HG03060 (cell line): ENCODE data around the gene GLUL.
"Not testable (repeated sequence)": the region's sequence is repeated elsewhere in the genome, so short reads cannot be mapped to it uniquely, and the experiment has no call there.

Experiments
- ATAC-seq: cut with Tn5 transposase; IDR thresholded peaks from one replicate; pipeline ENCODE4 v1.9.1; 2021; ENCODE audit warnings: low read depth, moderate number of reproducible peaks; ENCODE audit not compliant: unreplicated experiment

Gene GLUL

DNA sequence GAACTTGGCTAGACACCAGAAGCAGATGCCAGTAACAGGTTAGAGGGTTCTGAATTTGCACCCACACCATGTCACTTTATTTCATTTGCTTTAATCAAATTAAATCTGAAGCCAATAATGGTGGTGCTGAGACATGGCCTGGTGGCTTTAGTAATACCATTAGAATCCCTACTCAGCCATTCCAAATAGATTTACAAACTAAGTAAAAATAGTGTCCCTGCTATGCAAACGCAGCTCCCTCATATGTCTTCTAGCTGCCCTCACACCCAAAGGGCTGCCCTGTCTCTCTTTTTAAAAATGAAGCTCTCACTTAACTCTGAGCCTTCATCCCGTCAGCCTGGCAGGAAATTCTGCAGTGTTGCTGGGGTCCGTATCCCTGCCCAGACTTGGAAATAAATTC, 21.1 kb downstream of the GLUL start:
- no peak for ATAC-seq

DNA sequence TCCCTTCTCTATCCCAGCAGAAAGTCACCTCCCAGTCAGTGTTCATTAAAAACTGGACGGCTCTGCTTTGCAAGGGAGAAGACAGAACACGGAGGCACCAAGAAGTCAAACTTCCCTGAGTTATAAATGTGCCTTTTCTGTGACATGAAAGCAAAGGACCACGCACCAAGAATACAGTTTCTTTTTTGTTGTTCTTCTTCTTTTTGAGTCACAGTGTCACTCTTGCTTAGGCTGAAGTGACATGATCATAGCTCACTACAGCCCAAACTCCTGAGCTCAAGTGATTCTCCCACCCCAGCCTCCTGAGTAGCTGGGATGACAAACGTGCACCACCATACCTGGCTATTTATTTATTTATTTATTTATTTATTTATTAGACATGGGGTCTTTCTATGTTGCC, 22.7 kb downstream of the GLUL start:
- no peak for ATAC-seq

DNA sequence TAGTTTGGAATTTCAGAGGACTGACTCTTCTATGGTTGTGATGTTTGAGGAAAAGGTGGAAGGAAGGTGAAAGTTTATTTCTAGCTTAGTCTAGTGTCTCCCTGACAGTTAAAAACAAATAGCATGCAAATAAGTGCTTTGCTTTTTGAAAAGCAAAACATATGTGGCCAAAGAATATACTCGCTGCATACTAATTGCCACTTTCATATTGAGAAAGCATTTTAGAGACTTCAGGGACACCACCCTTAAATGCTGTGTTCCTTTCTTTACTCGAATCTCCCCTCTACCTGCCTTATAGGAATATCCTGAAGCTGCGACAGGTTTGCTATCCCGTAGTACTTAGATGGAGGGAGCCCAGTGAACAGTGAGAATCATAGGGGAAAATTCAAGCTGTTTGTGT, 23.2 kb downstream of the GLUL start:
- no peak for ATAC-seq

DNA sequence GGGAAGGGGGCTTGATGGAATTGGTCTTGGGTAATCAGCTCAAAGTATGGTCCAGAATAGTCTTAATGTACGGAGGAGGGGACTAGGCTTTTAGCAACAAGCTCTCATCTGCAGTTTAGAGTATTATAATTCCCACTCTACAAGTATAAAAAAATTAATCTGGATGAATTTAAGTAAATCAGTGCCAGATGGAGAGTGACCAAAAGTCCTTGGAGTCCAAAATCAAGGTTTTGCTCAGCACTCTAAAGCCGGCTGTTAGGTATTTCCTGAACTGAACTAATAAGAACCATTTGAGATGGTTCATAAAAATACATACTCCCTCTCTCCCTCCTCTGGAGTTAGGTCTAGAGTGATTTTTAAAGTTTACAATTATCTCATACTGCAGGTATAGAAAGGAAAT, 23.7 kb downstream of the GLUL start:
- ATAC-seq: no peak

DNA sequence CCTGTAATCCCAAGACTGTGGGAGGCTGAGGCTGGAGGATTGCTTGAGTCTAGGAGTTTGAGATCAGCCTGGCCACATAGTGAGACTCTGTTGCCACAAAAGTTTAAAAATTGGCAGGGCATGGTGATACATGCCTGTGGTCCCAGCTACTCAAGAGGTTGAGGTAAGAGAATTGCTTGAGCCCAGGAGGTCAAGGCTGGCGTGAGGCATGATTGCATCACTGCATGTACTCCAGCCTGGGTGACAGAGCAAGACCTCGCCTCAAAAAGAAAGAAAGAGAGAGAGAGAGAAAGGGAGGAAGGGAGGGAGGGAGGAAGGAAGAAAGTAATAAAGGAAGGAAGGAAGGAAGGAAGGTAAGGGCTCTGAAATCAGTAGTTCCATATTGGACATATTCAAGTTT, 25.0 kb downstream of the GLUL start:
- ATAC-seq: no peak

DNA sequence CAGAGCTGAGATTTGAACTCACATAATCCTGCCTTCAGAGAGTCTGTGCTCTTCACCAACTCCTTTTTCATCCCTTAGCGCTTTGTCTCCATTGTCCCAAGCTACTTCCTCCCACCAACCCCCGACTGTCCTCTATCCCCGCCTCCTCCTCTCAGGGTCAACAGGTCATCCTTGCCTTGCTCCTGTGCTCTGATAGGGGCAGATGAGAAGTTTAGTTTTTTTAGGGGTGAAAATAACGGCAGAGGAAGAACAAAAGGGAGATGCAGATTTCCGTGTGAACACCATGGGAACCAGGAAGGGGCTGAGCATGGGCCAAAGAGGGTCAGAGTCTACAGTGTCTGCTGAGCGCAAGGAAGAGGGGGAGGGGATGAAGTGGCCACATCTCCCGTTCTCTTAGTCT, 31.9 kb downstream of the GLUL start:
- no peak for ATAC-seq

DNA sequence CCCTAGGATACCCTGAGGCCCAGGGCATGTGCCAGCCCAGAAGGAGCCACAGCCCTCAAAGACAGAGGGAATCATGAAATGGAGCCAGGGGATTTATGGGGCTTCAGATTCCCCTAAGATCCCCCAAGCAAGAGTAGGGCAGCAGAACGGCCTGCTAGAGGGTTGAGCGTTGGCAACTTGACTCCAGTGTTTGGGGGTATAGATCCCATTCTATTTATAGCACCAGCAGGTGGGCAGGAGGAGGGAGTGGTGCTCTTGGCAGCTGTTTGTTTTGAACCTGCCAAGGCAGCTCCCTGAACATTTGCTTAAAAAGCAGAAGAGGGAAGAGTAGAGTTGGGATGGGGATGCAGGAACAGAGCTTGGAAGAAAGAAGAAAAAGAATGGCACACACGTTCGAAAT, 33.7 kb downstream of the GLUL start:
- ATAC-seq: no peak

DNA sequence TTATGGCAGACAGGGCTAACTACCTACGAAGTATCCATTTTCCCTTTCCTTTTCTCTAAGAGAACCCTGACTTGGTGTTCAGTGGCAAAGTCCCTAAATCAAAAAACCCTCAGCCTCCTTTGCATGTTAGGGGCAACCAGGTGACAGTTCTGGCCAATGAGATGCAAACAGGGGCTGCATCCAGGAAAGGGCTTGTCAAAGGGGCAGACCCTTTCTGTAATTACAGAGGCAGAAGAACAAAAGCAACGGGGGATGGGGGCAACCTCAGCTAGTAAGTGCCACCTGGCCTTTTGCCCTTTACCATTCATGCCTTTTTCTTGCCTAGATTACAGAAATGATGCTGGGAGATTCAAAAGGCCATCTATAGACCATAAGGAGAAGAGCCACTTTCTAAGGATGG, 34.4 kb downstream of the GLUL start:
- no peak for ATAC-seq

DNA sequence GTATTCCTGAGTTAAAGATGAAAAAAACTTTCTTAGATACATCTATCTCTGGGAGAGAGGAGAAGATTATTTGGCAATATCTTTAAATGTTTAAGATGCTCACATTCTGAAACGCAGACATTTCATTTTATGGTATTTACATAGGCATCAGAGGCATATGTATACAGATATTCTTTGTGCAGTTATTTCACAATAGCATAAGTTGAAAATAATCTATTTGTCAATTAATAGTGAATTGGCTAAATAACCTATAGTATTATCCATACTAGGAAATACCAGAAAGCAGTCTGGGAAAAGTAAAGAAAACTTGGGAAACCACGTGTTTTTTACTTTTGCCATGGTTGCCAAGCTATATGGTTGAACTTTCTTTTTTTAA, 35.9 kb downstream of the GLUL start:
- no peak for ATAC-seq

DNA sequence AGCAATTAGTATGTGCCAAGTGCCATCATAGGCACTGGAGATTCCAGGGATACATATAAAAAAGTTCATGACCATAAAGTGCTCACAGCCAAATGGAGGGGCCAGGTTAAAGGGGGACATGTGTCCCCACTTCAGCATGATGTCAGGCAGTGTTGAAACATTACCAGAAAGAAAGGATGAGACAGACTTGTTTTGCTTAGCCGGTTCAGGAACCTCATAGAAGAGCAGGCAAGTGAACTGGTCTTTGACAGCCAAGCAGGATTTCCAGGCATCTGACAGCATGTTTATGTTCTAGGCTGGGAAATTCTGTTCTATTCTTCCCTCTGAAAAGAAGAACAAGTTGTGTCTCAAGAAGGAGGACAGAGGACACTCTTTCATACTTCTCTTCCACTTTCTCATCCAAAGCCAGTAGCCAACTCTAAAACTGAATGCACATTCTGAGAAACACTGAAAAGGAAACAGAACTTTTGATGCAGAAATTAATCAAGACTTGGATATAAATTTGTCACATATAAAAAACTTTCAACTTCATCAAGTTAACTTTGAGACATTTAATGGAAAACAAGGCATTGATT, 39.7 kb downstream of the GLUL start:
- no peak for ATAC-seq

DNA sequence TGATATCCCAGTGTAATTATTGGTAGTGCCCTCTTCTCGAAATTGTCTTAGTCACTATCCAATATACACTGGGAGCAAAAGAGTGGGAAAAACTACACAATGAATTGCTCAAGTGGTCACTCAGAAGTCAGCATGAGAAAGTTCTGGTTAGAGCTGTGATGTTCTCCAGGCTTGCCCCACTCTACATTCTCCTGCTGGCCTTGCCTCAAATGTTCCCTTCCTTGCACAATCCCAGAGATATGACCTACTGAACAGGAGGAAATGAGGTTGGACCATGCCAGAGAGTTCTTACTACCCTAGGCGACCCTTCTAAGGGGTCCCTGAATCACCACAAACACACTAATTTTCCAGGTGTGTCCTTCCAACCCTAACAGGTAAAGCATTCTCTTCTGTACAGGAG, 40.8 kb downstream of the GLUL start:
- ATAC-seq: no peak

DNA sequence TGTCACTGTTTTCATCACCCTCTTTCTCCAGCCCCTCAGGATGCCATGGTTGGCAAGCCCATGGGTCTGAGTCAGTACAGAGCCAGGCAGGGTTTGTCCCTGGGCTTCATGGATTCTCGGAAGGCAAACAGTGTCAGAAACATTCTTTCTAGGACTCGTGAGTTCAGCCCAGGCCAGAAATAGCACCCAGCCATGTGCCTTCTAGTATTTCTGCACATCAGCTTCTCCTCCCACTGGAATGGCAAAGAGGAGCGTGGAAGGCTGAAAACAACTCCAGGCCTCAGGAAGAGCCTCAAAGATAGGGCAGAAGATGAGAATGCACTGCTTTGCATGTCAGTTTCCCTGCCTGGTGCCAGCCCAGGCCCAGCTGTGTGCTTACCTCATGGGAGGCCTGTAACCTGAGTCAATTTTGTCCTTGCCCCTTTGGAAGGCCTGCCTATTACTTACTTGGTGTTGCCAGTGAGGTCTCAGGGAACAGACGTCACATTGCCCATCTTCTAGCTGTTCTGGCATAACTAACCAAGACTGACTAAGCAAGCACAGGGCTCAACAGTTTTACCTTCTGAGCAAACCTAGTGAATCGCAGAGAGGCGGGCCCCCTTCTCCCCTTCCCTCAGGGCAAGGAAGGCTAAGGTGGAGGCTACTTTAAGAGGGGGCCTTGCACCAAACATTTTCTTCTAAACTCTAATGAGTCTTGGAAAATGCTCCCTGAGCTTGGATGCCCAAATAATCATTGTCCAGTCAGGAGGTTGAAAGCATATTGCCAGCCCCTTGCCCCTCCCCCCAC, 42.4 kb downstream of the GLUL start:
- ATAC-seq: no peak

DNA sequence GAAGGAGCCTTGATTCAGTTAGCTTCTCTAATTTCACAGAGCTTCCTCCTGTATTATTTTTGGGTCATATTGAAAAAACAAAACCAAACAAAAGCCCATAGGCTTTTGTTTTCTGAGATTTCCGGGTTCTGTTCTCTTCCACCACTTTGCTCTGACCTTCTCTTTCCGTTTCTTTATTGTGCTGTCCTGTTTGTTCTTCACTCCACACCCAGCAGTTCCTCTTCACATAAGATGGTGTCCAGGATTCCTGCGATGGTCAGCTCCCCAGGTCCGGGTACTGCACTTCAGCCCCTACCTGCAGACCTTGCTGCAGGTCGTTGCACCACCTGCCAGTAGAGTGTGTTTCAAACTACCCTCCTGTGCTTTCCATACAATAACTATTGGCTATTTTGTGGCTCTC, 44.6 kb downstream of the GLUL start:
- ATAC-seq: no peak

DNA sequence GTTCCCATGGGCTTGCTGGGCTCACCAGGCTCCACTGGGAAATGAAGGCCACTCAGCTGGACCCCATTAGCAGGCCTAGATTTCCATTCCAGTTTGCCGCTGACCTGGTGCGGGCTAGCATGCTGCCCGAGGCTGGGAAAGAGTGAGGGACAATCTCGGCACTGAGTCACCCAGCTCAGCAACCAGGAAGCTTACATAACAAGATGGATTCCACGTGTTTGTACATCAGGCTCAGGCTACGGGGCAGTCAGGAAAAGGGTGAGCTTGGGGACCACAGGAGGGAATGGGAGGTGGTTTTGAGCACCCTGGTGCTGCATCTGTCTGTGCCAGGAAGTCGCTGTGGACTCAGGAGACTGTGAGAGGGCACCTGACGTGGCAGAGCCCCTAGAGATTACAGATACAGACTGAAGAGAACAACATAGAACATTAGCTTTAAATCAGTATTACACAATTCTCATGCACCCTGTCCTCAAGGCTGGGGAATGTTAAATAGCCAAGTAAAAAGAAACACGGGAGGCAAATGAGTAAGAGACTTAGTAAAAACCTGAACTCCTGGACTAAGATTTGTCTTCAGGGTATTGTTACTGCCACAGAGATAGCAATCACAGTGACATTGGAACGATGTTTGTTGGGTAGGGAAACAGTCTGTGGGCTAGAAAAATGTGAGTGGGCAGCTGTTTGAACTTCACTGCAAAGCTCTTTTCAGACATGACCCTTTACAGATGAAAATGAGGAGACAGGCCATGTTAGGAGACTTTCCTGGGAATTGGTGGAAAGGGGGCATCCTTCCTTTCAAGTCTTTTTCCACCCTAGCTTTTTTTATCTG, 51.1 kb downstream of the GLUL start:
- ATAC-seq: no peak

DNA sequence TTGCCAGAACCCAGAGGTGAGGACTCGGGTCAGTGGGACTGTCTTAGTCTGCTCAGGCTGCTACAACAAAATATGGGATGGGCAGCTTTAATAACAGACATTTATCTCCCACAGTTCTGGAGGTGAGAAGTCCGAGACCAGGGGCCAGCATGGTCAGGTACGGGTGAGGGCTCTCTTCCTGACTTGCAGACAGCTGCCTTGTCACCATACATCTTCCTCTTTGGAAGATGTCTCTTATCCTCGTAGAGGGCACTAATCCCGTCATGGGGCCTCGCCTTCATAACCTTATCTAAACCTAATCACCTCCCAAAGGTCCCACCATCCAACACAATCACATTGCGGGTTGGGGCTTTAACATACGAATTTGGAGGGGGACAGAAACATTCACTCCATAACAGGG, 51.9 kb downstream of the GLUL start:
- no peak for ATAC-seq

DNA sequence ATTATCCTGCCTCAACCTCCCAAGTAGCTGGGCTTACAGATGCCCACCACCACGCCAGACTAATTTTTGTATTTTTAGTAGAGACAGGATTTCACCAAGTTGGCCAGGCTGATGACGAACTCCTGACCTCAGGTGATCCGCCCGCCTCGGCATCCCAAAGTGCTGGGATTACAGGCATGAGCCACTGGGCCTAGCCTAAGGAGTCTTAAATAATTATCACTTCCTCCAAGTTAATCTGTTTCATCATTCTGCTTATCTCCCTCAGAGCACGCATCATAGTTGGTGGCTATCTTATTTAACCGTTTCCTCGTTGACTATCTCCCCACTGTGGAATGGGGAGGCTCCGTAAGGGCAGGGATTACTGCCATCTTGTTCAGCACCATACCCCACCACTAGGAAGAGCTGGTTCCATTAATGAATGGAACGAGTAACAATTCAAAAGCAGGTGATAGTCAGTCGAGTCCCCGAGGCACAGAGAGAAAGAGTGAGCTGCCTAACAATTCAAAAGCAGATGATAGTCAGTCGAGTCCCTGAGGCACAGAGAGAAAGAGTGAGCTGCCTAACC, 52.7 kb downstream of the GLUL start:
- ATAC-seq: no peak

DNA sequence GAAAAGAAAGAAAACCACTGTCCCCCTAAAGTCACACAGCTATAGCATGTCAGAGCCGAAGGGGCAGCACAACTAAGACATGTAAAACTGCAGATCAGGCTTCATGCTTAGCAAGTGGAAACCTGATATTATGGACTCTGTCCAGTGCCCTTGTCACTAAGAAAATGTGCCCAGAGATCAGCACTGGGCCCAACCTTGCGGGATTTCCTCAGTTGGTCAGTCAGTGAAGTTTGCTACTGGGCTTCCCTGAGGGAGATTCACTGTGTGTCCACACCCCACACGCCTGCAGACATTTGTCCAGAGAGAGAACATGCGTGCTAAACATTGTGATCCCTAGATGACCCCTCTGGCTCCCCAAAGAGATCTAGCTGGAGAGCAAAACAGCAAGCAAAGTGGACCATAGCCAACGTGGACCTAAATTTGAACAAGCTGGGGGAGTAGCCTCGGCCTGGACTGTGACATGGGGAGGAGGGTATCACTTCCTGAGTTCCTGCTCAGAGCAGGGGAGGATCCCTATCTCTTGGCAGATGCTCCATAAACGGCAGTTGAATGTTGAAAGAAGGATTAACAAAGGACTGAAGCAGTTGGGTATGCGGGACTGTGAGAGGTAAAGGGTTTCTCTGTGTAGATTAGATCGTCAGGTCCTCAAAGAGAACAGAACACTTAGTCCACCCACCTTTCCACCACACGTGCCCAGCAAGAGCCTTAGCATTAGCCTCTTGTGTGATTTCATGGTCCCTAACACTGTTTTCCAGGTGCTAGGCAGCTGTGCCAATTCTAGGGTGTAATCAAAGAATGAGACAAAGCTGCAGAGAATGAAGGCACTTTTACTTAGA, 53.6 kb downstream of the GLUL start:
- ATAC-seq: no peak

DNA sequence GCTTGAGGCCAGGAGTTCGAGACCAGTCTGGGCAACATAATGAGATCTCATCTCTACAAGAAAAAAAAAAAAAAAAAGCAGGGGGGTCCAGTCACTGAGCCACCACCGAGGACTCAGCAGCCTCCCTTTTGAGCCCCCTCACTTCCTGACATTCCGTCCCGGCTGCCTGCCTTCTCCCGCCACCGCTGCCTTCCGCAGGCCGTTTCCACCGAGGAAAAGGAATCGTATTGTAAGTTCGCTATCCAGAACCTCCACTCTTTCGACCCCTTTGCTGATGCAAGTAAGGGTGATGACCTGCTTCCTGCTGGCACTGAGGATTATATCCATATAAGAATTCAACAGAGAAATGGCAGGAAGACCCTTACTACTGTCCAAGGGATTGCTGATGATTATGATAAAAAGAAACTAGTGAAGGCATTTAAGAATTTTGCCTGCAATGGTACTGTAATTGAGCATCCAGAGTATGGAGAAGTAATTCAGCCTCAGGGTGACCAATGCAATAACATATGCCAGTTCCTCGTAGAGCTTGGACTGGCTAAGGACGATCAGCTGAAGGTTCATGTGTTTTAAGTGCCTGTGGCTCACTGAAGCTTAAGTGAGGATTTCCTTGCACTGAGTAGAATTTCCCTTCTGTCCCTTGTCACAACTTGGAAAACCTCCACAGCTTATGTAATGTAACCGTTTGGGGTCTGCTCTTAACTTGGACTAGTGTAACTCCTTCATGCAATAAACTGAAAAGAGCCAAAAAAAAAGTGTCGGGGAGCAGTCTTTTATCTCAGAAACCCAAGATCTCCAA, 55.6 kb downstream of the GLUL start:
- ATAC-seq: no peak

DNA sequence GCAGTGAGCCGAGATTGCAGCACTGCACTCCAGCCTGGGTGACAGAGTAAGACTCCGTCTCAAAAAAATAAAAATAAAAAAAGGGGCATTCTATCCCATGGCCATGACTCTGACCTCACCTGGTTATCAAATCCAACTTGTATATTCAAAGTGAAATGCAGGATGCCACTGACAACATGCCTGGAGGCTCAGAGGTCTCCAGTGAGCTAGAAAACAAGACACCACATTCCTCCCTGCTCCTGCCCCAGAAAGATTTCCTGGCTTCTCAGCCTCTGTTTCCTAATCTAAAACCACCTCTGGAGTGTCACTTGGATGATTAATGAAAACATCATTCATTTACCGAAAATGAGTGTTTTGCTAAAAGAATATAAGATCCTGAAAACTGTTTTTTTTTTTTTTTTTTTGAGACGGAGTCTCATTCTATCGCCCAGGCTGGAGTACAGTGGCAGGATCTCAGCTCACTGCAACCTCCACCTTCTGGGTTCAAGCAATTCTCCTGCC, 58.5 kb downstream of the GLUL start:
- ATAC-seq: not testable (repeated sequence)
